DOHH2 (cell line): ENCODE data around the gene FSCN2.

Experiments
- EZH2phosphoT487 ChIP-seq: fragments of 200-600 bp; sonication (generic); IDR thresholded peaks from 2 replicates; pipeline ENCODE4 v1.6.1; 2017; ENCODE audit warnings: borderline replicate concordance, mild to moderate bottlenecking, antibody characterized with exemption, low read length, moderate library complexity, mixed read lengths
- TF ChIP-seq, protein P1 (sequence below): fragments of 200-600 bp; sonication (generic); IDR thresholded peaks from one replicate; pipeline ENCODE4 v1.5.1; 2014; ENCODE audit warnings: antibody characterized with exemption, mild to moderate bottlenecking, low read depth, low read length; ENCODE audit not compliant: poor library complexity, severe bottlenecking

DNA sequence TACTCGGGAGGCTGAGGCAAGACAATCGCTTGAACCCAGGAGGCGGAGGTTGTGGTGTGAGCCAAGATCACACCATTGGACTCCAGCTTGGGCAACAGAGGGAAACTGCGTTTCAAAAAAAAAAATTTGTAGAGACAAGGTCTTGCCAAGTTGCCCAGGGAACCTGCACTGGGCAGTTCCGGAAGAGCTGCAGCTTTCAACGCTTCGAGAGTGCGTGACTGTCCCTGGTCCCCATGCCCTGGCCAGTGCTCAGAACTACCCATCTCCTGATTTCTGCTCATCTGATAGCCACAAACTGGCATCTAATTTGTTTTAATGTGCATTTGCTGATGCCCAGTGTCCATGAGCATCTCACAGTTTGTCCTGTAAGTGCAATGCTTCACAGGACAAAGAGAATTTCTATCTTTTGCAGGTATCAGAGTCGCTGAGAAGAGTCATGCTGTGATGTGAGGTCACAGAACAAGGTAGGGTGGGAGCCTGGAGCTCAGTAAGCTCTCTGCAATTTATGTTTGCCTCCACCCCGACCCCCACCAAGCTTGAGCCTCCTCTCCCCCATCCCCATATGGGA, 19.5 kb upstream of the FSCN2 start:
- TF ChIP-seq, protein P1, sequence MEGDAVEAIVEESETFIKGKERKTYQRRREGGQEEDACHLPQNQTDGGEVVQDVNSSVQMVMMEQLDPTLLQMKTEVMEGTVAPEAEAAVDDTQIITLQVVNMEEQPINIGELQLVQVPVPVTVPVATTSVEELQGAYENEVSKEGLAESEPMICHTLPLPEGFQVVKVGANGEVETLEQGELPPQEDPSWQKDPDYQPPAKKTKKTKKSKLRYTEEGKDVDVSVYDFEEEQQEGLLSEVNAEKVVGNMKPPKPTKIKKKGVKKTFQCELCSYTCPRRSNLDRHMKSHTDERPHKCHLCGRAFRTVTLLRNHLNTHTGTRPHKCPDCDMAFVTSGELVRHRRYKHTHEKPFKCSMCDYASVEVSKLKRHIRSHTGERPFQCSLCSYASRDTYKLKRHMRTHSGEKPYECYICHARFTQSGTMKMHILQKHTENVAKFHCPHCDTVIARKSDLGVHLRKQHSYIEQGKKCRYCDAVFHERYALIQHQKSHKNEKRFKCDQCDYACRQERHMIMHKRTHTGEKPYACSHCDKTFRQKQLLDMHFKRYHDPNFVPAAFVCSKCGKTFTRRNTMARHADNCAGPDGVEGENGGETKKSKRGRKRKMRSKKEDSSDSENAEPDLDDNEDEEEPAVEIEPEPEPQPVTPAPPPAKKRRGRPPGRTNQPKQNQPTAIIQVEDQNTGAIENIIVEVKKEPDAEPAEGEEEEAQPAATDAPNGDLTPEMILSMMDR = no peak
- no peak for TF ChIP-seq EZH2phosphoT487
